BLaER1 treated with 17β-estradiol and CSF1 and Interleukin-3, amounts not matched to agents 10 nM and 100 nM (cell line): ENCODE results near the gene AATF.
A peak's percentile ranks its signal among the peaks of the same experiment; 100 is the strongest.

Source experiments
- H3K27ac ChIP-seq, 11 experiments: shearing (Covaris generic); formaldehyde crosslinking; 2 replicates each; pipeline ENCODE4 v1.8.1; 2022
- H3K27me3 ChIP-seq, 11 experiments: shearing (Covaris generic); formaldehyde crosslinking; 2 replicates each; pipeline ENCODE4 v1.8.1; 2022
- H3K36me3 ChIP-seq, 11 experiments: shearing (Covaris generic); formaldehyde crosslinking; 2 replicates each; pipeline ENCODE4 v1.8.1; 2022
- H3K4me1 ChIP-seq, 10 experiments: shearing (Covaris generic); formaldehyde crosslinking; 2 replicates each; pipeline ENCODE4 v1.8.1; 2022
- H3K4me2 ChIP-seq, 11 experiments: shearing (Covaris generic); formaldehyde crosslinking; 2 replicates each; pipeline ENCODE4 v1.8.1; 2022
- H3K4me3 ChIP-seq, 10 experiments: shearing (Covaris generic); formaldehyde crosslinking; 2 replicates each; pipeline ENCODE4 v1.8.1; 2022
- H3K9ac ChIP-seq, 11 experiments: shearing (Covaris generic); formaldehyde crosslinking; 2 replicates each; pipeline ENCODE4 v1.8.1; 2022
- H3K9me3 ChIP-seq, 11 experiments: shearing (Covaris generic); formaldehyde crosslinking; replicated peaks in 1 of 11; 2 replicates each; pipeline ENCODE4 v1.8.1; 2022
- H4K20me1 ChIP-seq, 11 experiments: shearing (Covaris generic); formaldehyde crosslinking; 2 replicates each; pipeline ENCODE4 v1.8.1; 2022
- Cebpa-rat ChIP-seq, 11 experiments: shearing (Covaris generic); IDR thresholded peaks; 2 replicates each; pipeline ENCODE4 v1.8.1; 2022

Gene AATF

GRCh38 chr17:37028040-37028439 lies 79.3 kb downstream of the AATF start:
- H3K27ac ChIP-seq: no peak overlapping the region
- H3K4me3 ChIP-seq: no peak overlapping the region
- no peak for TF ChIP-seq Cebpa-rat (IDR thresholded peaks at IDR 0.05)
- peaks cover 0 to 16% (median 0%) of the 10 kb centered on the region in 11 experiments; a peak in 4 of 22 replicates for H4K20me1 ChIP-seq
- no peaks in the 10 kb centered on the region for H3K9me3 ChIP-seq
- H3K9ac ChIP-seq: no peak overlapping the region
- peaks cover 50 to 93% (median 74%) of the 10 kb centered on the region in 11 experiments for H3K36me3 ChIP-seq
- peaks cover 0 to 9% (median 5%) of the 10 kb centered on the region in 10 experiments; a peak in 4 of 20 replicates for H3K4me1 ChIP-seq
- H3K27me3 ChIP-seq: no peaks in the 10 kb centered on the region
- H3K4me2 ChIP-seq: no peak overlapping the region

DNA sequence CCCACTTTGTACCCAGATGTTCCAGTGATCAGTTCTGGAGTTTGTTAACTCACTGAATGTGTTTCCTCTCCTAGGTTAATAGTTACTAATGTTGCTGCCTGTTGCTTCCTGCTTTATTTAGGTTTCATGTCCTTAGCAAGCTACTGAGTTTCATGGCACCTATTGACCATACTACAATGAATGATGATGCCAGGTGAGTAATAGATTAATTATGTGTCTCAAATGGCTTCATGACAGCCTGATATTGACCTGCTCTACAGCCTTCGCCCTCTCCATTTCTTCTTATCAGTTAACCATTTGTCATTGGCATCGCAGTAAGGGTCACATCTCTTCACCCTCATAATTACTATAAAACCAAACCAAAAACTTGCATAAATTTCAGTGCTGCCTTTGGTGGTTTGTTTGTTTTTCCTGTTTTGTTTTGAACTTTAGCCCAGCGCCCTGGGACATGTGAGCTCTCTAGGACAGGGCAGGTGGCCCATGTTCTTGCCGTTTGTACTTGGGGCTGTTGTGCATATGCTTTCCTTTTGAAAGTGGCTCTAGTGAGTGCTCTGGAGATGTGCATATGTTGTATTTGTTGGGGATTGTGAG lies 82.8 kb downstream of the AATF start:
- Histone ChIP-seq H3K9me3 (no peaks in the 10 kb centered on the region), H3K36me3 (peaks cover 50 to 92% (median 67%) of the 10 kb centered on the region in 11 experiments), H3K4me1 (peaks cover 0 to 10% (median 0%) of the 10 kb centered on the region in 10 experiments; a peak in 6 of 20 replicates), H3K9ac (no peak overlapping the region), H3K4me2 (no peak overlapping the region), H3K27ac (no peak overlapping the region), H3K27me3 (no peaks in the 10 kb centered on the region), H3K4me3 (no peak overlapping the region), H4K20me1 (peaks cover 0 to 20% (median 0%) of the 10 kb centered on the region in 11 experiments; a peak in 3 of 22 replicates)
- TF ChIP-seq Cebpa-rat (IDR thresholded peaks at IDR 0.05): no peak

DNA sequence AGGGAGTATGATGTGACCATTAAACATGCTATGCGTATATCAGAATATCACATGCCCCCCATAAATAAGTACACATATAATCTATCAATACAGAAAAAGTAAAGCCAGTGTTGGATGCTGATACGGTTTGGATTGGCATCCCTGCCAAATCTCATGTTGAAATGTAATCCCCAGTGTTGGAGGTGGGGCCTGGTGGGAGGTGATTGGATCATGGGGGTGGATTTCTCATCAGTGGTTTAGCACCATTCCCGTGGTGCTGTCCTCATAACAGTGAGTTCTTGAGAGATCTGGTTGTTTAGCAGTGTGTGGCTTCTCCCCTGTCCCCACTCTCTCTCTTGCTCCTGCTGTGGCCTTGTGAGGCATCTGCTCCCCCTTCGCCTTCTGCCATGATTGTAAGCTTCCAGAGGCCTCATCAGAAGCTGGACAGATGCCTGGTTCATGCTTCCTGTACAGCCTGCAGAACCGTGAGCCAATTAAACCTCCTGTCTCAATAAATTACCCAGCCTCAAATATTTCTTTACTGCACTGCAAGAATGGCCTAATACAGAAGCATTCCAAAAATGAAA lies 88.9 kb downstream of the AATF start:
- no peak overlapping the region for H3K27ac ChIP-seq
- H3K27me3 ChIP-seq: no peaks in the 10 kb centered on the region
- peaks cover 52 to 91% (median 70%) of the 10 kb centered on the region in 11 experiments for H3K36me3 ChIP-seq
- no peak for TF ChIP-seq Cebpa-rat (IDR thresholded peaks at IDR 0.05)
- no peak overlapping the region for H3K4me3 ChIP-seq
- H3K4me1 ChIP-seq: peaks cover 0 to 10% (median 0%) of the 10 kb centered on the region in 10 experiments; a peak in 6 of 20 replicates
- no peak overlapping the region for H3K9ac ChIP-seq
- no peaks in the 10 kb centered on the region for H3K9me3 ChIP-seq
- peaks cover 0 to 28% (median 6%) of the 10 kb centered on the region in 11 experiments; a peak in 11 of 22 replicates for H4K20me1 ChIP-seq
- no peak overlapping the region for H3K4me2 ChIP-seq

DNA sequence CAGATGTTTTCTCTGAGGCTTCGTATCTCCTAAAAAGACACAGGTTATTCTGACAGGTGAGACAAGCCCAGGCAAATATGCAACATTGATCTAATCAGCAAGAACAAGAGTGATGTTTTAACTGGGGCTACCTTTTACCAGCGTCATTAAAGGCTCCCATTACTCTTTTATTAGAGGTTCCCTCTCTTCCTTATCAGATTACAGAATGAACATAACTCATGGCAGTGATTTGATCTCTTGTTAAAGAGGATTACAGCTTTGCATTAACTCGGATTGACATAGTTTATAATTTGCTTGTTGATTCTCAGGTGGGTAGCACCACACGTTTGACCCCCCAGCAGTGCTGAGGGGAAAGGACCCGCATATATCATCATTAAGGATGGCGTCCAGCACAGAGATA lies 90.5 kb downstream of the AATF start:
- TF ChIP-seq Cebpa-rat (IDR thresholded peaks at IDR 0.05): no peak
- H3K36me3 ChIP-seq: peaks cover 46 to 91% (median 65%) of the 10 kb centered on the region in 11 experiments

GRCh38 chr17:37041932-37042331 lies 93.2 kb downstream of the AATF start:
- Histone ChIP-seq H3K4me1 (peaks cover 13 to 29% (median 26%) of the 10 kb centered on the region in 10 experiments; a peak in 19 of 20 replicates), H3K4me2 (no peak overlapping the region), H3K27me3 (no peaks in the 10 kb centered on the region), H3K9me3 (no peaks in the 10 kb centered on the region), H4K20me1 (peaks cover 7 to 50% (median 23%) of the 10 kb centered on the region in 11 experiments; a peak in 19 of 22 replicates), H3K4me3 (no peak overlapping the region), H3K9ac (no peak overlapping the region), H3K36me3 (peaks cover 29 to 81% (median 54%) of the 10 kb centered on the region in 11 experiments), H3K27ac (no peak overlapping the region)
- no peak for TF ChIP-seq Cebpa-rat (IDR thresholded peaks at IDR 0.05)

More for the DNA sequence above, 90.5 kb downstream of the AATF start:
- no peaks in the 10 kb centered on the region for H3K27me3 ChIP-seq
- H3K4me2 ChIP-seq: no peak overlapping the region
- peaks cover 0 to 31% (median 7%) of the 10 kb centered on the region in 11 experiments; a peak in 14 of 22 replicates for H4K20me1 ChIP-seq
- no peaks in the 10 kb centered on the region for H3K9me3 ChIP-seq
- H3K4me1 ChIP-seq: peaks cover 3 to 21% (median 11%) of the 10 kb centered on the region in 10 experiments; a peak in 17 of 20 replicates
- no peak overlapping the region for H3K9ac ChIP-seq
- H3K4me3 ChIP-seq: no peak overlapping the region
- H3K27ac ChIP-seq: no peak overlapping the region

DNA sequence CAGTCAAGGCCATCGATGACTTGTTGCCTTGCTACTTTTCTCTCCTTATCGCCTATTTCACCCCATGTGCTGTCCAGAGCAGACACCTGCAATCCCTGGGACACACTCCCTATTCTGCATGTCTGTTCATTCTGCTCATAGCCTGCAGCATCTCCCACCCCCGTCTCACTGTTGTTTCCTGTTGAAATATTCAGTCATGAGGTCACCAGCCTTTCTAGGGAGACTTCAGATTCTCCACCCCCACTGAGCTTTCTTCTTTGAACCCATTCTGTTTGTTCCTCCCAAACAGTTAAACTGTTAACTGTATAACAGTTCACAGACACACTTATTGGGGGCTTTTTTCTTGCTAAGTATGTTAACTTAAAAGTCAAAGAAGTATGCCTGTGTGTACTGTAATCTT lies 94.4 kb downstream of the AATF start:
- H3K9ac ChIP-seq: no peak overlapping the region
- peaks cover 18 to 71% (median 43%) of the 10 kb centered on the region in 11 experiments for H3K36me3 ChIP-seq

GRCh38 chr17:37045351-37045922 lies 96.7 kb downstream of the AATF start:
- Histone ChIP-seq H3K9ac (peak overlapping the region in 5 of 11 experiments; percentile 1 to 39 (median 2); a peak in 3 of 22 replicates), H4K20me1 (peaks cover 8 to 71% (median 34%) of the 10 kb centered on the region in 11 experiments; a peak in 19 of 22 replicates), H3K4me2 (peak overlapping the region in 10 of 11 experiments; percentile 28 to 74 (median 53); a peak in 18 of 22 replicates), H3K27me3 (no peaks in the 10 kb centered on the region), H3K36me3 (peaks cover 21 to 72% (median 48%) of the 10 kb centered on the region in 11 experiments), H3K4me3 (no peak overlapping the region), H3K27ac (no peak overlapping the region), H3K4me1 (peaks cover 13 to 29% (median 26%) of the 10 kb centered on the region in 10 experiments; a peak in 19 of 20 replicates), H3K9me3 (no peaks in the 10 kb centered on the region)
- TF ChIP-seq Cebpa-rat (IDR thresholded peaks at IDR 0.05): no peak

More for the DNA sequence above, 94.4 kb downstream of the AATF start:
- Histone ChIP-seq H3K9me3 (no peaks in the 10 kb centered on the region), H3K4me3 (no peak overlapping the region), H4K20me1 (peaks cover 10 to 51% (median 31%) of the 10 kb centered on the region in 11 experiments; a peak in 19 of 22 replicates), H3K27ac (no peak overlapping the region), H3K4me1 (peaks cover 13 to 29% (median 26%) of the 10 kb centered on the region in 10 experiments; a peak in 19 of 20 replicates), H3K27me3 (no peaks in the 10 kb centered on the region), H3K4me2 (0 out of 22 replicates have a peak overlapping the region, but pooled peaks of 2 of the 11 experiments have one; percentile 7 to 28)
- no peak for TF ChIP-seq Cebpa-rat (IDR thresholded peaks at IDR 0.05)

DNA sequence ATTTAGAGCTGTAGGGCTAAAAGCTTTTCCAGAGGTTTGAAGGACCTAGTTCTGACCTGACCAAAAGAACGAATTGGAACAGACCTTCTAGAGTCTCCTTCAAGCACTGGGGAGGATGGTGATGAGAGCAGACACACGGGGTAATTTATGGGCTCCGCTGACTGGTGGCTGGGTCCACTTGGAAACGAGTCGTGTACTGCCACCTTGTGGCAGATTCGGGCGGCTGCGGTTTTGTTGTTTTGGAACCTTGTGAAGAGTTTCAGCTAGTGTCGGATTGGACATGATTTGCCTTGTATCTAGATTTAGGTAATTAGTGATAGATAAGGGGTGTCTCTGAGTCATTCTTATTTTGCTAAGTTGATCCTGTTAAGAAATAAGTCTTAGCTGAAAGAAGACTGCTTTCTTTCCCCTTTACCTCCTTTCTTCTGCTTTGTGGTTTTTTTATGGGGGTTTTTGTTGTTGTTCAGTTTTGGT lies 98.9 kb downstream of the AATF start:
- Histone ChIP-seq H3K9me3 (no peaks in the 10 kb centered on the region), H3K4me1 (peaks cover 13 to 29% (median 26%) of the 10 kb centered on the region in 10 experiments; a peak in 19 of 20 replicates), H3K27ac (no peak overlapping the region), H4K20me1 (peaks cover 4 to 81% (median 34%) of the 10 kb centered on the region in 11 experiments; a peak in 18 of 22 replicates), H3K9ac (no peak overlapping the region; a peak in 1 of 22 replicates), H3K4me2 (no peak overlapping the region), H3K36me3 (peaks cover 41 to 80% (median 59%) of the 10 kb centered on the region in 11 experiments), H3K4me3 (no peak overlapping the region), H3K27me3 (no peaks in the 10 kb centered on the region)
- TF ChIP-seq Cebpa-rat (IDR thresholded peaks at IDR 0.05): no peak

DNA sequence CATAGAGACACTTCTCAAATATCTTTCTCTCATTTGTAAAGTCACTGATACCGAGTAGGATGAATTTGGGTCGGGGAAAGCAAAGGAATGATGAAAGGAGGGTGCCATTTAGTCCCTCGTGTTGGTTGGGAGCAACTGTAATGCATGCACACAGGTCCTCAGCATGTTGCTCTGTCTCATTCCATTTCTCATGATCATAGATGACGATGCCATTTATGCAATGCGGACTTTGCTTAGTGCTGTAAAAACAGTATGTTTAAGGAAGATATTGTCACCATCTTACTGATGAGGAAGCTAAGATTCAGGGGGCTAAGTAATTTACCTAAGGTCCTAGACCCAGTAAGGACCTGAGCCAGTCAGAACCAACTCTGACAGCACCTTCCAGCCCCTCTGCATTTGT lies 100.1 kb downstream of the AATF start:
- no peak for TF ChIP-seq Cebpa-rat (IDR thresholded peaks at IDR 0.05)
- H4K20me1 ChIP-seq: peaks cover 4 to 81% (median 33%) of the 10 kb centered on the region in 11 experiments; a peak in 18 of 22 replicates

More for the DNA sequence above, 100.1 kb downstream of the AATF start:
- peaks cover 8 to 21% (median 18%) of the 10 kb centered on the region in 10 experiments; a peak in 19 of 20 replicates for H3K4me1 ChIP-seq
- no peak overlapping the region for H3K9ac ChIP-seq
- H3K4me2 ChIP-seq: no peak overlapping the region
- no peak overlapping the region for H3K27ac ChIP-seq
- H3K27me3 ChIP-seq: no peaks in the 10 kb centered on the region
- H3K4me3 ChIP-seq: no peak overlapping the region
- peaks cover 42 to 80% (median 57%) of the 10 kb centered on the region in 11 experiments for H3K36me3 ChIP-seq
- H3K9me3 ChIP-seq: no peaks in the 10 kb centered on the region
